ENCODE results near the gene SLC12A4.

SLC12A4 gene

DNA sequence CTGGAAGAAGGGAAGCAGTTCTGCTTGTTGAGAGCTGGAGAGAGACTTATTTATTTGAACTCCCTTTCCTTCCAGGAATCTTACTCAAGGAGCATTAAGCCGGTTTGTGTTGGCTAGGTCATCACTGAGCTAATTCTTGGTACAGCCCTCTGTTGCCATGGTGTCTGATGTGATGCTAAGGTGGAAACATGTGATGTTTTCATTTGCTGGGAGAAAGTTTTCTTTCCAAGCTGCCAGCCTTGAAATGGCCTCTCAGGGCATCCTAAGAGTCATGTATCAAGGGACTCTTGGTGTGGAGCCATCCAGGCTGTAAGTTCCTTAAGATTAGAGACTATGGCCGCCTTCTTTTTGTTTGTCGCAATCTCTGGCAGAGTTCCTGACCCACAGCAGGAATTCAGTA, 71.2 kb downstream of the SLC12A4 start:
- Histone ChIP-seq H3K9ac (no peak overlapping the region), H3K27me3 (ENCODE audit: control insufficient read depth, insufficient read depth, low read length) (no peaks in the 10 kb centered on the region), H3K4me2 (ENCODE audit: low read length) (peak overlapping the region; percentile 21), H2AFZ (no peak overlapping the region), H3K27ac (no peak overlapping the region), H3K9me3 (ENCODE audit: control insufficient read depth, low read length) (no peaks in the 10 kb centered on the region), H3K79me2 (peaks cover 71% of the 10 kb centered on the region), H3K36me3 (ENCODE audit: control insufficient read depth, insufficient read depth, low read length) (no peaks in the 10 kb centered on the region), H3K4me1 (peaks cover 12% of the 10 kb centered on the region), H3K4me3 (ENCODE audit: low read depth, low read length) (no peak overlapping the region)
- TF ChIP-seq, protein P1, sequence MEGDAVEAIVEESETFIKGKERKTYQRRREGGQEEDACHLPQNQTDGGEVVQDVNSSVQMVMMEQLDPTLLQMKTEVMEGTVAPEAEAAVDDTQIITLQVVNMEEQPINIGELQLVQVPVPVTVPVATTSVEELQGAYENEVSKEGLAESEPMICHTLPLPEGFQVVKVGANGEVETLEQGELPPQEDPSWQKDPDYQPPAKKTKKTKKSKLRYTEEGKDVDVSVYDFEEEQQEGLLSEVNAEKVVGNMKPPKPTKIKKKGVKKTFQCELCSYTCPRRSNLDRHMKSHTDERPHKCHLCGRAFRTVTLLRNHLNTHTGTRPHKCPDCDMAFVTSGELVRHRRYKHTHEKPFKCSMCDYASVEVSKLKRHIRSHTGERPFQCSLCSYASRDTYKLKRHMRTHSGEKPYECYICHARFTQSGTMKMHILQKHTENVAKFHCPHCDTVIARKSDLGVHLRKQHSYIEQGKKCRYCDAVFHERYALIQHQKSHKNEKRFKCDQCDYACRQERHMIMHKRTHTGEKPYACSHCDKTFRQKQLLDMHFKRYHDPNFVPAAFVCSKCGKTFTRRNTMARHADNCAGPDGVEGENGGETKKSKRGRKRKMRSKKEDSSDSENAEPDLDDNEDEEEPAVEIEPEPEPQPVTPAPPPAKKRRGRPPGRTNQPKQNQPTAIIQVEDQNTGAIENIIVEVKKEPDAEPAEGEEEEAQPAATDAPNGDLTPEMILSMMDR (IDR thresholded peaks at IDR 0.05): no peak

DNA sequence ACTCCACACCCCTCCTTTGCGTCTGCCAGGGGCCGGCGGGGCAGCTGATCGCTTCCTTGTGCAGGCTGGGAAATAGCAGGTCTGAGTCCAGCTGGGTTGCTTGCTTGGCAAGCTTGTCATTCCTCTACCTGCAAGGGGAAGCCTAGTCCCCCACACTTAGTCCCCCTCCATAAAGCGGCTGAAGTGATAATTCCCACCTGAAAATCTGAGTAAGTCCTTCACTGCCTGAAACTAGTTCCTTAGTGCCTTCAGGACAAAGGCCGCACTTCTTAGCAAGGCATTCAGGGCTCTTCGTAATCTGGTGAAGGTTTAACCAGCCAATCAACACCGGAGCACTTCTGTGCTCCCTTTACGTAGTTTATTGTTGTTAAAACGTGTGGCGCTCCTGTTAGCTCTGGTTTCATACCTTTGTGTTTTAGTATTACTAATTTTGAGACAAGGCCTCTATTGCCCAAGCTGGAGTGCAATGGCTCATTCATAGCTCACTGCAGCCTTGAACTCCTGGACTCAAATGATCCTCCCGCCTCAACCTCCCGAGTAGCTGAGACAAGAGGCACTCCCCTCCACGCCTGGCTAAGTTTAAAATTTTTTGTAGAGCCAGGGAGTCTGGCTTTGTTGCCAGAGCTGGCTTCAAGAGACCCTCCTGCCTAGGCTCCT, 74.6 kb downstream of the SLC12A4 start:
- peaks cover 44% of the 10 kb centered on the region for H3K79me2 ChIP-seq
- peak overlapping the region; percentile 88 for H2AFZ ChIP-seq
- H3K27me3 ChIP-seq (ENCODE audit: control insufficient read depth, insufficient read depth, low read length): no peaks in the 10 kb centered on the region
- H3K9me3 ChIP-seq (ENCODE audit: control insufficient read depth, low read length): no peaks in the 10 kb centered on the region
- peak overlapping the region; percentile 82 for H3K27ac ChIP-seq
- no peaks in the 10 kb centered on the region for H3K36me3 ChIP-seq (ENCODE audit: control insufficient read depth, insufficient read depth, low read length)
- H3K4me2 ChIP-seq (ENCODE audit: low read length): peak overlapping the region; percentile 77
- peaks cover 9% of the 10 kb centered on the region for H3K4me1 ChIP-seq
- H3K4me3 ChIP-seq (ENCODE audit: low read depth, low read length): peak overlapping the region; percentile 80
- peak overlapping the region; percentile 56 for H3K9ac ChIP-seq
- TF ChIP-seq, protein P1 (IDR thresholded peaks at IDR 0.05): no peak
